OCI-M2 (cell line): ENCODE results near the gene CABLES1.
"Not testable (repeated sequence)": the region's sequence is repeated elsewhere in the genome, so short reads cannot be mapped to it uniquely, and the experiment has no call there.

Experiments
- DNase-seq: peaks from one replicate; lab custom pipeline; 2025; ENCODE audit not compliant: unreplicated experiment; lab: John Stamatoyannopoulos, UW

Gene CABLES1, protein sequence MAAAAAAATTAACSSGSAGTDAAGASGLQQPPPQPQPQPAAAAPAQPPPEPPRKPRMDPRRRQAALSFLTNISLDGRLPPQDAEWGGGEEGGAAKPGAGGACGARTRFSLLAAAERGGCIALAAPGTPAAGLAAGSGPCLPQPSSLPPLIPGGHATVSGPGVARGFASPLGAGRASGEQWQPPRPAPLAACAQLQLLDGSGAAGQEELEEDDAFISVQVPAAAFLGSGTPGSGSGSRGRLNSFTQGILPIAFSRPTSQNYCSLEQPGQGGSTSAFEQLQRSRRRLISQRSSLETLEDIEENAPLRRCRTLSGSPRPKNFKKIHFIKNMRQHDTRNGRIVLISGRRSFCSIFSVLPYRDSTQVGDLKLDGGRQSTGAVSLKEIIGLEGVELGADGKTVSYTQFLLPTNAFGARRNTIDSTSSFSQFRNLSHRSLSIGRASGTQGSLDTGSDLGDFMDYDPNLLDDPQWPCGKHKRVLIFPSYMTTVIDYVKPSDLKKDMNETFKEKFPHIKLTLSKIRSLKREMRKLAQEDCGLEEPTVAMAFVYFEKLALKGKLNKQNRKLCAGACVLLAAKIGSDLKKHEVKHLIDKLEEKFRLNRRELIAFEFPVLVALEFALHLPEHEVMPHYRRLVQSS

DNA sequence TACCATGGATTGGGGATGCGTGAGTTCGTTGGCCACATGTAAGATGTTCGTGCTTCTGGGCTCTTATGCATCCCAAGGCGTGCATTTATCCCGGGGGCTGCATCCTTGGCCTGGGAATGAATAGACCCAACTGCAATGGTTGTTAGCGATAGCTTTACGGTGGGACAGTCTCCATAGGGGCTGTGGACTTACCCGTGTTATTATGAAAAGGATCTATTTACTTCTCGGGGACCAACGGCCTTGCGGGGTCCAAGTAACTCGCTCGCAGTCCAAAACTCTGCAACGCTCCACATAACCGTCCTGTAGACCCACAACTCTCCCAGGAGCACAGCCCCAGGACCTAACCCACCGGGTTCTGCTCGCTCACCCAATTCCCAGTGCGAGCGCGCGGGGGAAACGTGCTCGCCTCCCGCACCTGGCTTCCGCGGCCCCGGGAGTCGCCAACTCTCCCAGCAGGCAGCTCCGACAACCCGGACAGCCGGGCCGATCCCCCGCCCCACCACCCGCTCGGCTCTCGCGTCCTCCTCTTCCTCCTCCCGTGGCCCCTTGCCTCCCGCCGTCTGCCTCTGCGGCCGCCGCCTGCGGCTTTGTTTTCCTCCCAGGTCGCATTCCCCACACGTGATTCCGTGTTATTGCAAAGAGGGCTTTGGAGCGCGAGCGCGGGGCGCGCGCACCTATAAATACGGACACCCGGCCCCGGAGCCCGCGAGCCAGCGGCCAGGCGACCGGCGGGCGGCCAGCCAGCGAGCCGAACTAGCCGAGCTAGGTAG, at the start of gene CABLES1:
Gene CABLES1, plus strand, starts transcription at position 706 of the 770 bp plus-strand sequence. CDS start 278 bp downstream, outside the sequence.
- no peak for DNase-seq

- no peak for DNase-seq
Measured at GRCh38 chr18:23087352-23087751, 47.9 kb upstream of the CABLES1 start.

DNA sequence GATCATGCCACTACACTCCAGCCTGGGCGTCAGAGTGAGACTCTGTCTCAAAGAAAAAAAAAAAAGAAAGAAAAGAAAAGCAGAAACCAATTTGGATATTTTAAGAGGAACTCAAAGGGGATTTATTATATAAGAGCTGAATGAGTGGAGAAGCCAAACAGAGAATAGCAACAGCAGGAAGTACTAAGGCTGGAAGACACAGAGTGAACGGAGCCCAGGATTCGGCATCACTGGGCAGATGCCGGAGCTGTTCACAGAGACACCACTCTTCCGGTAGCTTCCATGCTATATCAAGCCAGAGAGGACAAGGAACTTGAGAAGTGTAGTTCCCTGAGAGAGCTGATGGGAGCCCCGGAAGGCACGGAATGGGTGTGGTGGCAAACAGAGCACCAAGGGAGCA, 47.0 kb upstream of the CABLES1 start:
- no peak for DNase-seq

DNA sequence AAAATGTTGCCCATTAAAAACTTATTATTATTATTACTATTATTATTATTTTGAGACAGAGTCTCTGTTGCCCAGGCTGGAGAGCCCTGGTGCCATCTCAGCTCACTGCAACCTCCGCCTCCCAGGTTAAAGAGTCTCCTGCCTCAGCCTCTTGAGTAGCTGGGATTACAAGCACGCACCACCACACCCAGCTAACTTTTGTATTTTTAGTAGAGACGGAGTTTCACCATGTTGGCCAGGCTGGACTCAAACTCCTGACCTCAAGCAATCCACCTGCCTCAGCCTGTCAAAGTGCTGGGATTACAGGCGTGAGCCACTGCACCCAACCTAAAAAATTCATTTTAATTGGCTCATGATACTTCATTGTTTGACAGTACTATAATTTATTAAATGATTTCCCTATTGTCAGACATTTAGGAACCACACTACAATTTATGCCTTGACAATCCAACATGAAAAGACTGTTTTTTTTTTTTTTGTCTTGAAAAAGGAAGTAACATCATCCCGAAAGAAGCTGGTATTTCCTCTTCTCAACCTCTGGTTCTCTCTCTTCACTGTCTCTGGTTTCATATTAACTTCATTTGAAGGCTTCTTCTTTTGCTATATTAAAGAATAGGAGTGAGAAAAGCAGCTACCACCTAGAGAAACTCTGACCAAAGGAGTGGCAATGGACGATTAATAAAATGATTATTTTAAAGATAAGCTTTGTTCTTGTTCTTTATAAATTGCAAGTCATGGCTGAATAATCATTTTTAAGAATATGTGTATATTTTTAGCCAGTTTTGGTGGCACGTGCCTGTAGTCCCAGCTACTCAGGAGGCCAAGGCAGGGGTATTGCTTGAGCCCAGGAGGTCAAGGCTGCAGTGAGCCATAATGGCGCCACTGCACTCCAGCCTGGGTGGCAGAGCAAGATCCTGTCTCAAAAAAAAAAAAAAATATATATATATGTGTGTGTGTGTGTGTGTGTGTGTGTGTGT, 44.0 kb upstream of the CABLES1 start:
- not testable (repeated sequence) for DNase-seq

DNA sequence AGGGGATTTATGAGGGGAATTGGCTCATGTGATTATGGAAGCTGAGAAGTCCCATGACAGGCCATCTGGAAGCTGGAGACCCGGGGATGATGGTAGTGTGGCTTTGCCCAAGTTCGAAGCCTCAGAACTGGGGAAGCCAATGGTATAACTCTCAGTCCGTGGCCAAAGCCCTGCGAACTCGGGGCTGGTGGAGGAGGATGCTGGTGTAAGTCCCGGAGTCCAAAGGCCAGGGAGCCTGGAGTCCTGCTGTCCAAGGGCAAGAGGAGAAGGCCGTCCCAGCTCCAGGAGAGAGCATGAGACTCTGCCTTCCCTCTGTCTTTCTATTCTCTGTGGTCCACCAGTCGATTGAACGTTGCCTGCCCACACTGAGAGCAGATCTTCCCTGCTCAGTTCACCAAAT, 43.2 kb upstream of the CABLES1 start:
- no peak for DNase-seq

- not testable (repeated sequence) for DNase-seq
Measured at GRCh38 chr18:23093130-23093529, 42.2 kb upstream of the CABLES1 start.

DNA sequence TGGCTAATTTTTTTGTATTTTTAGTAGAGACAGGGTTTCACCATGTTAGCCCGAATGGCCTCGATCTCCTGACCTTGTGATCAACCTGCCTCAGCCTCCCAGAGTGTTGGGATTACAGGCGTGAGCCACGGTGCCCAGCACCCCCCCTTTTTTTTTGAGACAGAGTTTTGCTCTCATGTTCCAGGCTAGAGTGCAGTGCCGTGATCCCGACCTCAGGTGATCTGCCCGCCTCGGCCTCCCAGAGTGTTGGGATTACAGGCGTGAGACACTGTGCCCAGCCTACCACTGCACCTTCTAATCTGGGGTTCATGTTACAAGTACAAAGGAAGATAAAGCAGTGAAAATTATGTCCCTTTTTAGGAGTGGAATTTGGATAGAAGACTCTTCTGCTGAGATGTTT, 41.5 kb upstream of the CABLES1 start:
- DNase-seq: no peak

GRCh38 chr18:23094411-23095190, 40.7 kb upstream of the CABLES1 start:
- DNase-seq: no peak

GRCh38 chr18:23095463-23095862, 39.8 kb upstream of the CABLES1 start:
- no peak for DNase-seq

DNA sequence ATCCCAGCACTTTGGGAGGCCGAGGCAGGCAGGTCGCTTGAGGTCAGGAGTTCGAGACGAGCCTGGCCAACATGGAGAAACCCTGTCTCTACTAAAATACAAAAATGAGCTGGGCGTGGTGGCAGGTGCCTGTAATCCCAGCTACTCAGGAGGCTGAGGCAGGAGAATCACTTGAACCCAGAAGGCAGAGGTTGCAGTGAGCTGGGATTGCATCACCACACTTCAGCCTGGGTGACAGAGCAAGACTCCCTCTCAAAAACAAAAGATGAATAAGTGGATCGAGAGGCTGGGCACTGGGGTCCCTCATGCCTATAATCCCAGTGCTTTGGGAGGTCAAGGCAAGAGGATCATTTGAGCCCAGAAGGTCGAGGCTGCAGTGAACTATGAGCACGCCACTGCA, 38.3 kb upstream of the CABLES1 start:
- not testable (repeated sequence) for DNase-seq

DNA sequence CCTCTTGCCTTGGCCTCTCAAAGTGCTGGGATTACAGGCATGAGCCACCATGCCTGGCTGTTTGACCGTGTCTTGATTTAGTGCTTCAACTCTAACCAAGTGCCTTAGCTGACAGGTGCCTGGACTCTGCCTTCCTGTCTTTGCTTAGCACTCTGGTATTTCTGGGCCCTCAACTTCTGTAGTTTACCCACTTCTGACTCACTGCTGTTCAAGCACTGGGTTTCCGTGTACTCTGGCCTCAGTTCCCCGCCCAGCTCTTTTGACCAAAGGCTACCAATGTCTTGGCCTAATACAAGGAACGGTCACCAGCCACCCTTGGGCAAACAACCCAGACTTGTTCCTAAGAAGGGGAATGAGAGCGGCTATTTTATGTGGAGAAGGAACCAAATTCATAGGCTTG, 35.7 kb upstream of the CABLES1 start:
- DNase-seq: no peak

GRCh38 chr18:23101861-23102432, 33.3 kb upstream of the CABLES1 start:
- DNase-seq: no peak

- DNase-seq: no peak
Measured at GRCh38 chr18:23102493-23103261, 32.6 kb upstream of the CABLES1 start.

DNA sequence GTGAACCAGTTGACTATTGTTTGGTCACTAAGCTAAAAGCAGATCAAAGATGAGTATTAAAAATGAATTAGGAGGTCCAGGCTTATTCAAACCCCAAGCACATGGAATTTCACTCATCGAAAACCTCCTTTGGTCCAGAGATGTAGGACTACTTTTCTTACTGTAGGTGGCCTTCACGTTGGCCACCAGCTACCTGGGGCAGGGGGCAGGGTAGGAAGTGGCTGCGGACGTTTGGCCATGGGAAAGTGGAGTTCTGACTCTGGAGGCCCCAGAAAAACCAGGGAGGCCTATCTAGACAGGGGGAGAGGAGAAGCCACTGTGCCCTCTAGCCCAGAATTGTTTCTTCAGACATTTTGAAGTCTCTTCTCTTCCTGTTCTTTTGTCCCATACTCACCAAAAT, 31.8 kb upstream of the CABLES1 start:
- no peak for DNase-seq

DNA sequence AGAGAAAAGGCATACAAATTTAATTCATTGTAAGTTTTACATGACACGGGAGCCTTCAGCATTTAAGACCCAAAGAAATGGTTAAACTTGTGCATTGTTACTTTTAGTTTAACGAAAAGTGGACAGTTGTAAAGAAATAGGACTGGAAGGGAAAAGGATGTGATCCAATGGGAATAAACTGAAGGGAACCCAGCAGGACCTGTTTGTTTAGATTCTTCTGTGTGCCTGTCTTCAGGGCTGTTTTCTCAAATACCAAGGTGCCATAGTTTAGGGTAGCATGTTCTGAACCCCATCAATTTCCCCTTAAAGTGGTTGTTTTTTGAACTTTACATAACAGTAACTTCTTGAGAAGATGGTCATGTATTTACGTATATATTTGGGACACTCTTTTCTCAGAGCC, 30.3 kb upstream of the CABLES1 start:
- no peak for DNase-seq

DNA sequence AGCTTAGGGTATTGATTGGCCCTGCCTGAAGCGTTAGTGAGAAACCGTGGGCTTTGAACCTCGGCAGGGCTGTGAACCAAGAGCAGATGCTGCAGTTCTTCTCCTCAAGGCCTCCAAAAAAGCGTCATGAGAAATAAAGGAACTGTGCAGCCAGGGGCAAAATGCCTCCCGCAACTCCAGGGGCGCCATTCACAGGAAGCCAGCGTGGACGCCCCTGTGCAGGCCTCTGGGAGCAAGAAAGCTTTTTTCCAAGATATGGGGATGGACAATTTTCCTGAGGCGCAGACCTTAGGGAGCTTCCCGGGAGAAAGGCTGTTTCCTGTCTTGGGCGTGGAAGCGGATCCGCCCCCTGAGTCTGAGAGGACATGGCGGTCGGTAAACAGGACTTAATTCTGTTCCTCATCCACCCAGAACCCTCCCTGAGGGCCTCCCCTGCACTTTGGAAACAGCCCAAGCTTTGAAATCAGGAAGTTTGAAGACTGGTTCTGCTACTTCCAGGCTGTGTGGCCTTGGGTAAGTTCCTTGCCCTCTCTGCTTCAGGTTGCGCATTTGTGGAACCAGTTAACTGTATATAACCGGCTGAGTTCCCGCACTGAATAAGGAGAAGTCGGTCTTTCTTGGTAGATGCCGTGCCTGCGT, 29.6 kb upstream of the CABLES1 start:
- no peak for DNase-seq

DNA sequence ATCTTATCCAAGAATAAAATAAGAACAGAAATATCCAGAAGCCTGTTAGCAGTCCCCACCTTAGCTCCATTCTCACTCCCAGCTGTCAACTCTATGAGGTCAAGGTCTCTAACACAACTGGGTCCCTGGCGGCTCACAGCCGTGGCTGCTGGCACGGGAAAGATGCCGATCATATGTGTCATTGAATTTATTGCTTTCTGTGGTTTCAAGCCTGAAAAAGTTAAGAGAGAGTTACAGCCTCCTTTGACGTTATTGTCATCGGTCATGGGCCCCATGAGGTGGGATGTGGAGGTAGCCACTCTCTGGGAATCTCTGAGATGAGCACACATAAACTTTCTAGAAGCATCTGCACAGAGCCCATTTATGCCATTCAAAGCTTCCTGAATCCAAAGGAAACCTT, 28.7 kb upstream of the CABLES1 start:
- no peak for DNase-seq

DNA sequence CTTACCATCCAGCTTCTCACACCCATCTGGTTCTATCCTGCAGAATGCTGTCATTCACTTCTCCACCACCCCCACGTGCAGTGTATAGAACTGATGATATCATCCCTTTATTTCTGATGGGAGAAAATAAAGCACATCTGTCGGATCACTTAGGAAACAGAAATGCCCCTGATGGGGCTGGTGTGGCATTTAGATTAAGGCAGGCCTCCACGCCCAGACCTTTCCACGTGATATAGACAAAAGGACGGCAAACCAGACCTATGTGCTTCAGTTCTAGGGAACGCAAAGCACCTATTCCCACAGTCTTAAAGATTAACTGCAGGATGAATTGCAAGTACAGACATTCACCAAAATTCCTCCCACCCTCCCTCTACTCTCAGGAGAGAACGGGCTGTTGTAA, 27.6 kb upstream of the CABLES1 start:
- no peak for DNase-seq
